ENCODE results near the gene DCAF11.
"Not testable (repeated sequence)": the region's sequence is repeated elsewhere in the genome, so short reads cannot be mapped to it uniquely, and the experiment has no call there.

DNA sequence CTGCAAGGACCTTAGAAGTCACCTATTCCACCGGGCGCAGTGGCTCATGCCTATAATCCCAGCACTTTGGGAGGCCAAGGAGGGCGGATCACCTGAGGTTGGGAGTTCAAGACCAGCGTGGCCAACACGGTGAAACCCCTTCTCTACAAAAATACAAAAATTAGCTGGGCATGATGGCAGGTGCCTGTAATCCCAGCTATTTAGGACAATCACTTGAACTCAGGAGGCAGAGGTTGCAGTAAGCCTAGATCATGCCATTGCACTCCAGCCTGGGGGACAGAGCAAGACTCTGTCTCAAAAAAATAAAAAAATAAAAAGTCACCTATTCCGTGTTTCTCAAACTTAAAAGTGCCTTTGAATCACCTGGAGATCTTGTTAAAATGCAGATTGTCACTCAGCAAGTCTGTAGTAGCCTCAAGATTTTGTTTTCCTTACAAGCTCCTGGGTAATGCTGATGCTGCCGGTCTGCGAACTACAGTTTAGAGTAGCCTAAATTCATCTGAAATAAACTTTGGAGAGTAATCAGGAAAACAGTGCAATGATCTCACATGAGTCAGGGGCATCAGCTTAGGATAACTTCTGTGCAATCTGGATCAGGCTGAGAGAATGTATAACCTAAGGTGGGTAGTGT lies 8.9 kb upstream of the DCAF11 start:
- not testable (repeated sequence) for TF ChIP-seq ZNF645 (tag by site-specific recombination; IDR thresholded peaks at IDR 0.05); ZBTB49 (tag by site-specific recombination; IDR thresholded peaks at IDR 0.05; ENCODE audit: low read depth); ZNF544 (tag by site-specific recombination; IDR thresholded peaks at IDR 0.05); ZNF529 (tag by site-specific recombination; IDR thresholded peaks at IDR 0.05; ENCODE audit: insufficient replicate concordance); ELK4 (IDR thresholded peaks at IDR 0.05; ENCODE audit: borderline replicate concordance, low read depth, low read length); ZNF362 (tag by site-specific recombination; IDR thresholded peaks at IDR 0.05); ZNF202 (tag by site-specific recombination; IDR thresholded peaks at IDR 0.05; ENCODE audit: borderline replicate concordance); RBAK (tag by site-specific recombination; IDR thresholded peaks at IDR 0.05)
- TF ChIP-seq, protein P1, sequence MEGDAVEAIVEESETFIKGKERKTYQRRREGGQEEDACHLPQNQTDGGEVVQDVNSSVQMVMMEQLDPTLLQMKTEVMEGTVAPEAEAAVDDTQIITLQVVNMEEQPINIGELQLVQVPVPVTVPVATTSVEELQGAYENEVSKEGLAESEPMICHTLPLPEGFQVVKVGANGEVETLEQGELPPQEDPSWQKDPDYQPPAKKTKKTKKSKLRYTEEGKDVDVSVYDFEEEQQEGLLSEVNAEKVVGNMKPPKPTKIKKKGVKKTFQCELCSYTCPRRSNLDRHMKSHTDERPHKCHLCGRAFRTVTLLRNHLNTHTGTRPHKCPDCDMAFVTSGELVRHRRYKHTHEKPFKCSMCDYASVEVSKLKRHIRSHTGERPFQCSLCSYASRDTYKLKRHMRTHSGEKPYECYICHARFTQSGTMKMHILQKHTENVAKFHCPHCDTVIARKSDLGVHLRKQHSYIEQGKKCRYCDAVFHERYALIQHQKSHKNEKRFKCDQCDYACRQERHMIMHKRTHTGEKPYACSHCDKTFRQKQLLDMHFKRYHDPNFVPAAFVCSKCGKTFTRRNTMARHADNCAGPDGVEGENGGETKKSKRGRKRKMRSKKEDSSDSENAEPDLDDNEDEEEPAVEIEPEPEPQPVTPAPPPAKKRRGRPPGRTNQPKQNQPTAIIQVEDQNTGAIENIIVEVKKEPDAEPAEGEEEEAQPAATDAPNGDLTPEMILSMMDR (tag by site-specific recombination; IDR thresholded peaks at IDR 0.05) = not testable (repeated sequence)
- TF ChIP-seq, protein P2, sequence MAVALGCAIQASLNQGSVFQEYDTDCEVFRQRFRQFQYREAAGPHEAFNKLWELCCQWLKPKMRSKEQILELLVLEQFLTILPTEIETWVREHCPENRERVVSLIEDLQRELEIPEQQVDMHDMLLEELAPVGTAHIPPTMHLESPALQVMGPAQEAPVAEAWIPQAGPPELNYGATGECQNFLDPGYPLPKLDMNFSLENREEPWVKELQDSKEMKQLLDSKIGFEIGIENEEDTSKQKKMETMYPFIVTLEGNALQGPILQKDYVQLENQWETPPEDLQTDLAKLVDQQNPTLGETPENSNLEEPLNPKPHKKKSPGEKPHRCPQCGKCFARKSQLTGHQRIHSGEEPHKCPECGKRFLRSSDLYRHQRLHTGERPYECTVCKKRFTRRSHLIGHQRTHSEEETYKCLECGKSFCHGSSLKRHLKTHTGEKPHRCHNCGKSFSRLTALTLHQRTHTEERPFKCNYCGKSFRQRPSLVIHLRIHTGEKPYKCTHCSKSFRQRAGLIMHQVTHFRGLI (tag by site-specific recombination; IDR thresholded peaks at IDR 0.05) = not testable (repeated sequence)
